Activated T-cell treated with anti-CD3 and anti-CD28 coated beads for 48 hours (primary cell): Measurements from ENCODE around the gene BEND5.

Experiments
- DNase-seq: peaks from one replicate; pipeline ENCODE4 v3.0.0-alpha.2; 2020; ENCODE audit warnings: low read depth

BEND5 gene

GRCh38 chr1:48776393-48777218 is at the start of gene BEND5:
BEND5 (minus strand) TSS chr1:48776891; CDS start chr1:48776831, 60 bp downstream.
- peak; percentile 60 for DNase-seq

- DNase-seq, result no peak
Measured at GRCh38 chr1:48823168-48823567, 46.5 kb upstream of the BEND5 start.

GRCh38 chr1:48820491-48820890 is 43.8 kb upstream of the BEND5 start:
- DNase-seq, result no peak

GRCh38 chr1:48817505-48818114 is 40.9 kb upstream of the BEND5 start:
- peak; percentile 30 for DNase-seq

- DNase-seq, result no peak
Measured at GRCh38 chr1:48810740-48811139, 34.0 kb upstream of the BEND5 start.

GRCh38 chr1:48808496-48808895 is 31.8 kb upstream of the BEND5 start:
- no peak for DNase-seq

- DNase-seq, result no peak
Measured at GRCh38 chr1:48807554-48808260, 31.0 kb upstream of the BEND5 start.

GRCh38 chr1:48803474-48803873 is 26.8 kb upstream of the BEND5 start:
- DNase-seq, result no peak

GRCh38 chr1:48794816-48795215 is 18.1 kb upstream of the BEND5 start:
- DNase-seq, result no peak

- no peak for DNase-seq
Measured at GRCh38 chr1:48793863-48794262, 17.2 kb upstream of the BEND5 start.

- DNase-seq, result no peak
Measured at GRCh38 chr1:48792961-48793360, 16.3 kb upstream of the BEND5 start.

- no peak for DNase-seq
Measured at GRCh38 chr1:48790397-48790796, 13.7 kb upstream of the BEND5 start.

GRCh38 chr1:48789903-48790302 is 13.2 kb upstream of the BEND5 start:
- DNase-seq, result no peak

GRCh38 chr1:48785869-48786268 is 9.2 kb upstream of the BEND5 start:
- no peak for DNase-seq

GRCh38 chr1:48784301-48784700 is 7.6 kb upstream of the BEND5 start:
- DNase-seq, result no peak

- DNase-seq, result no peak
Measured at GRCh38 chr1:48777219-48777895, 666 bp upstream of the BEND5 start.

GRCh38 chr1:48775831-48776392 is 779 bp downstream of the BEND5 start:
- no peak for DNase-seq

- DNase-seq, result no peak
Measured at GRCh38 chr1:48773133-48773532, 3.6 kb downstream of the BEND5 start.

GRCh38 chr1:48772211-48772610 is 4.5 kb downstream of the BEND5 start:
- no peak for DNase-seq

GRCh38 chr1:48771561-48771960 is 5.1 kb downstream of the BEND5 start:
- no peak for DNase-seq

- DNase-seq, result no peak
Measured at GRCh38 chr1:48767975-48768510, 8.6 kb downstream of the BEND5 start.

GRCh38 chr1:48765335-48765734 is 11.4 kb downstream of the BEND5 start:
- no peak for DNase-seq
